ENCODE results near the gene CHMP4A. TPM values are rescaled to one million over a fixed set of nuclear protein-coding genes. Genes with fewer than 3 reads are reported as not detected.
"Not testable (repeated sequence)": the region's sequence is repeated elsewhere in the genome, so short reads cannot be mapped to it uniquely, and the experiment has no call there.

Gene CHMP4A
- total RNA-seq, 1 donor from 2014 or later, result 37.6 TPM

DNA sequence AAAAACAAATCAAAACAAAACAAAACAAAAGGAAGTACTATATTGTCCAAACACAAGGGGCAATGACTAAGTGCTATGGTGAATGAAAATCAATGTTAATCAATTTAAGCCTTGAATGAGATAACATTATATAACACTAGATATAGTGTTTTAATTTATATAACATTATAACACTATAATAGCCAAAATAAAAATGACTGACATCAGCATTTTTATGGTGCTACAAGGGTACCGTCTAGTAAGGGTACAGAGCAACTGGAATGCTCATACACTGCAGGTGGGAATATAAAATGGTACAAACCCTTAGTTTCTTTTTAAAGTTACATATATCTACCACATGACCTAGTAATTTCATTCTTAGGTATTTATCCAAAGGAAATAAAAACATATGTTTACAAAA is 13.2 kb upstream of the CHMP4A start:
- H3K9me3 ChIP-seq, result no peaks in the 10 kb centered on the region

DNA sequence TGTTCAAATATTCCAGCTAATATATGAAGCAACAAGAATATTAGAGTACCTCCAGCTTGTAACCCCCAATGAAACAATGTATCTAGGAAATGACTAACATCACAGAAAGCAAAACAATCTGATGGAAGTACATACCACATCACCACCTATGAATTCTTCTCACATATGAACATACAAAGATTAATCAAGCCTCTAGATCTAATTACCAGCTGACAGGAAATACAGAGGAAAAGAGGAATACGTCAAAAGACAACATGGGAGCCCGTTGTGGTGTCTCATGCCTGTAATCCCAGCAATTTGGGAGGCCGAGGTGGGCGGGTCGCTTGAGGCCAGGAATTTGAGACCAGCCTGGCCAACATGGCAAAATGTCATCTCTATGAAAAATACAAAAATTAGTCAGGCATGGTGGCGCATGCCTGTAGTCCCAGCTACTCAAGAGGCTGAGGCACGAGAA is 11.4 kb upstream of the CHMP4A start:
- intact Hi-C loops (cut with DNase I), result no loop called here
- no peak overlapping the region for H3K4me3 ChIP-seq
- H3K27me3 ChIP-seq, result no peaks in the 10 kb centered on the region
- TF ChIP-seq, protein P1, sequence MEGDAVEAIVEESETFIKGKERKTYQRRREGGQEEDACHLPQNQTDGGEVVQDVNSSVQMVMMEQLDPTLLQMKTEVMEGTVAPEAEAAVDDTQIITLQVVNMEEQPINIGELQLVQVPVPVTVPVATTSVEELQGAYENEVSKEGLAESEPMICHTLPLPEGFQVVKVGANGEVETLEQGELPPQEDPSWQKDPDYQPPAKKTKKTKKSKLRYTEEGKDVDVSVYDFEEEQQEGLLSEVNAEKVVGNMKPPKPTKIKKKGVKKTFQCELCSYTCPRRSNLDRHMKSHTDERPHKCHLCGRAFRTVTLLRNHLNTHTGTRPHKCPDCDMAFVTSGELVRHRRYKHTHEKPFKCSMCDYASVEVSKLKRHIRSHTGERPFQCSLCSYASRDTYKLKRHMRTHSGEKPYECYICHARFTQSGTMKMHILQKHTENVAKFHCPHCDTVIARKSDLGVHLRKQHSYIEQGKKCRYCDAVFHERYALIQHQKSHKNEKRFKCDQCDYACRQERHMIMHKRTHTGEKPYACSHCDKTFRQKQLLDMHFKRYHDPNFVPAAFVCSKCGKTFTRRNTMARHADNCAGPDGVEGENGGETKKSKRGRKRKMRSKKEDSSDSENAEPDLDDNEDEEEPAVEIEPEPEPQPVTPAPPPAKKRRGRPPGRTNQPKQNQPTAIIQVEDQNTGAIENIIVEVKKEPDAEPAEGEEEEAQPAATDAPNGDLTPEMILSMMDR (IDR thresholded peaks at IDR 0.05), result no peak
- no peak for TF ChIP-seq POLR2A (IDR thresholded peaks at IDR 0.05)
- no peak for TF ChIP-seq POLR2AphosphoS5 (IDR thresholded peaks at IDR 0.05; ENCODE audit: insufficient read depth in 1 of 2, low read depth in 1 of 2)
- no peak overlapping the region for H3K27ac ChIP-seq
- H3K36me3 ChIP-seq, result peaks cover 0 to 3% of the 10 kb centered on the region in 2 donors
- H3K9me3 ChIP-seq, result no peaks in the 10 kb centered on the region
- DNase-seq (ENCODE audit: extremely low spot score in 2 of 2), result no peak
- no peaks in the 10 kb centered on the region for H3K4me1 ChIP-seq

More for the DNA sequence above, 13.2 kb upstream of the CHMP4A start:
- Histone ChIP-seq H3K27ac (no peak overlapping the region), H3K4me3 (no peak overlapping the region), H3K4me1 (peaks cover 11% of the 10 kb centered on the region), H3K36me3 (peaks cover 0 to 3% of the 10 kb centered on the region in 2 donors), H3K27me3 (no peaks in the 10 kb centered on the region)
- no peak for TF ChIP-seq POLR2AphosphoS5 (IDR thresholded peaks at IDR 0.05; ENCODE audit: insufficient read depth in 1 of 2, low read depth in 1 of 2)
- TF ChIP-seq, protein P1 (IDR thresholded peaks at IDR 0.05), result no peak
- TF ChIP-seq POLR2A (IDR thresholded peaks at IDR 0.05), result no peak
- DNase-seq (ENCODE audit: extremely low spot score in 2 of 2), result no peak
- intact Hi-C loops (cut with DNase I), result no loop called here

DNA sequence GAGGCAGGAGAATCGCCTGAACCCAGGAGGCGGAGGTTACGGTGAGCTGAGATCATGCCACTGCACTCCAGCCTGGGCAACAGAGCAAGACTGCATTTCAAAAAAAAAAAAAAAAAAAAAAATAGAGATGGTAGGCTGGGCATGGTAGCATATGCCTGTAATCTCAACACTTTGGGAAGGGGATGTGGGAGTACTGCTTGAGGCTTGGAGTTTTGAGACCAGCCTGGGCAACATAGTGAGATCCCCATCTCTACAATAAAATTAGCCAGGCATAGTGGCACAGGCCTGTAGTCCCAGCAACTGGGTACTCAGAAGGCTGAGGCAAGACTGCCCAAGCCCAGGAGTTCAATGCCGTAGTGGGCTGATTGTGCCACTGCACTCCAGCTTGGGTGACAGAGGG is 9.7 kb upstream of the CHMP4A start:
- DNase-seq (ENCODE audit: extremely low spot score in 2 of 2); H3K27me3 ChIP-seq; intact Hi-C loops (cut with DNase I); H3K4me1 ChIP-seq; H3K36me3 ChIP-seq; H3K4me3 ChIP-seq; H3K27ac ChIP-seq; H3K9me3 ChIP-seq: not testable (repeated sequence)

DNA sequence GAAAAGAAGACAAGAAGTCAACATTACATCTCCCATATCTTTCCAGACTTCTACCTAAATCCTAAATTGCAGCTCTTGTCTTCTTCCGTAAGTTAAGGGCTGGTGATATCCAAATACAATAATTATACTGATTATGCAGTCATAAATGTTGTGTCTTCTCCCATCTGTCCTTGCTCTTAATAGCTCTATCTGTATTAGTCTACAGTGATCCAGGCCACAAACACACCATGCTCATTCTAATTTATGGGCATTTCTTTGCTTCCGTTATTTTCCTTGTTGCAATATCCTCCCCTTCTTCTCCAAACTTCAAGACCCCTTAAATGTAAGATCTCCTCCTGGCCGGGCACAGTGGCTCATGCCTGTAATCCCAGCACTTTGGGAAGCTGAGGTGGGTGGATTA is 6.2 kb upstream of the CHMP4A start:
- H3K4me3 ChIP-seq, result no peak overlapping the region
- intact Hi-C loops (cut with DNase I), result no loop called here
- H3K9me3 ChIP-seq, result no peaks in the 10 kb centered on the region
- no peak for DNase-seq (ENCODE audit: extremely low spot score in 2 of 2)
- no peaks in the 10 kb centered on the region for H3K27me3 ChIP-seq
- TF ChIP-seq, protein P1 (IDR thresholded peaks at IDR 0.05), result no peak
- no peak for TF ChIP-seq POLR2A (IDR thresholded peaks at IDR 0.05)
- no peak for TF ChIP-seq POLR2AphosphoS5 (IDR thresholded peaks at IDR 0.05; ENCODE audit: insufficient read depth in 1 of 2, low read depth in 1 of 2)
- H3K4me1 ChIP-seq, result peaks cover 14% of the 10 kb centered on the region
- no peaks in the 10 kb centered on the region for H3K36me3 ChIP-seq
- H3K27ac ChIP-seq, result no peak overlapping the region

DNA sequence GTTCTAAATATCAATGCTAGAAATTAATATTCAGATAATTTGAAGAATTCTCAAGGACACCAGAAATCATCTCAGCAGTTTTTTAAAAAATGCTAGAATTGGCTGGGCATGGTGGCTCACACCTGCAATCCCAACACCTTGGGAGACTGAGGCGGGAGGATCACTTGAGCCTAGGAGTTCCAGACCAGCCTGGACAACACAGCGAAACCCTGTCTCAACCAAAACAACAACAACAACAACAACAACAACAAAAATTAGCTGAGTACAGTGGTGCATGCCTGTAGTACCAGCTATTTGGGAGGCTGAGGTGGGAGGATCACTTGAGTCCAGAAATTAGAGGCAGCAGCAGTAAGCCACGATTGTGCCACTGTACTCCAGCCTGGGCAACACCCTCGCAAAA is 5.8 kb upstream of the CHMP4A start:
- TF ChIP-seq POLR2AphosphoS5 (IDR thresholded peaks at IDR 0.05; ENCODE audit: insufficient read depth in 1 of 2, low read depth in 1 of 2) (no peak), POLR2A (IDR thresholded peaks at IDR 0.05) (no peak)
- TF ChIP-seq, protein P1 (IDR thresholded peaks at IDR 0.05), result no peak
- peaks cover 19% of the 10 kb centered on the region for H3K4me1 ChIP-seq
- no peak for DNase-seq (ENCODE audit: extremely low spot score in 2 of 2)
- H3K27me3 ChIP-seq, result no peaks in the 10 kb centered on the region
- H3K27ac ChIP-seq, result no peak overlapping the region
- H3K4me3 ChIP-seq, result no peak overlapping the region
- H3K9me3 ChIP-seq, result no peaks in the 10 kb centered on the region
- intact Hi-C loops (cut with DNase I), result no loop called here
- no peaks in the 10 kb centered on the region for H3K36me3 ChIP-seq

DNA sequence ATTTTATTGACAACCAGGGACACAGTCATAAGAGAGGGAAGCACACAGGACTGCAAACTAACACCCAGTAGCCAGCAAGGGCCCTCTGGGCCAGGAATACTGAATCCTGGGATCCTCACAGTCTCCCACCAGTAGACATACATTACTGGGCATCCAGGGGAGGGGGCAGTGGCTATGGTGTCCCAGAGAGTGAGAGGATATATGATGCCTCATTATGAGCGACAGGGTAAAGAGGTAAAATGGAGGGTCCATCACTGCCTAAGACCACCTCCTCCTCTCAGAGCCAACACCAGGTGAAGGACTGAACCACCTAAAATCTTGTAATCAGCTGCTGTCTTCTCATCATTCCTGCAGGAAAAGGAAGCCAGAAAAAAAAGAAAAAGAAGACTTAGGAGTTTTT is 3.6 kb upstream of the CHMP4A start:
- intact Hi-C loops (cut with DNase I); H3K27ac ChIP-seq: not testable (repeated sequence)

More for the DNA sequence above, 3.6 kb upstream of the CHMP4A start:
- H3K36me3 ChIP-seq; DNase-seq (ENCODE audit: extremely low spot score in 2 of 2); H3K4me3 ChIP-seq; H3K9me3 ChIP-seq; H3K27me3 ChIP-seq: not testable (repeated sequence)
- H3K4me1 ChIP-seq, result peaks cover 31% of the 10 kb centered on the region

Data from vagina (tissue), 2 donors.